ENCODE results near the gene RARA.
"Not testable (repeated sequence)": the region's sequence is repeated elsewhere in the genome, so short reads cannot be mapped to it uniquely, and the experiment has no call there.

Gene RARA

DNA sequence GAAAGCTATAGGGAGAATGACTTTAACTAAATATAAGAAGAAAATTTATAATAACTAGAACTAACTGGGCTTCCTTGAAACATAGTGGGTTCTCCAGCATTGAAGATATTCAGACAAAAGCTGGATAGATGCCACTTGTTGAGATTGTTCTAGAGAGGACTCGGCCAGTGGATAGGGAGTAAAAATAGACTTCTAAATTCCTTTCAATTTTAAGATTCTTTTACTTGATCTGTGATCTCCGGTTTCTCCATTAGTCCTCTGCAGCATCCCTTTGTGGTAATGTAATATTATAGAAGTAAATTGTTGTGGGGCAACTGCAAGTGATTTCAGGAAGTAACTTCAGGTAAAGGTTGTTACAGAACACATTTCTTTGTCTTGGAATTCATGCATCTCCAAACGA lies 10.3 kb upstream of the RARA start:
- DNase-seq: no peak

- not testable (repeated sequence) for DNase-seq
These were observed 9.7 kb upstream of the RARA start for GRCh38 chr17:40299159-40299757.

GRCh38 chr17:40301315-40301714 lies 7.7 kb upstream of the RARA start:
- DNase-seq: peak in 1 of 4 experiments; percentile 33

DNA sequence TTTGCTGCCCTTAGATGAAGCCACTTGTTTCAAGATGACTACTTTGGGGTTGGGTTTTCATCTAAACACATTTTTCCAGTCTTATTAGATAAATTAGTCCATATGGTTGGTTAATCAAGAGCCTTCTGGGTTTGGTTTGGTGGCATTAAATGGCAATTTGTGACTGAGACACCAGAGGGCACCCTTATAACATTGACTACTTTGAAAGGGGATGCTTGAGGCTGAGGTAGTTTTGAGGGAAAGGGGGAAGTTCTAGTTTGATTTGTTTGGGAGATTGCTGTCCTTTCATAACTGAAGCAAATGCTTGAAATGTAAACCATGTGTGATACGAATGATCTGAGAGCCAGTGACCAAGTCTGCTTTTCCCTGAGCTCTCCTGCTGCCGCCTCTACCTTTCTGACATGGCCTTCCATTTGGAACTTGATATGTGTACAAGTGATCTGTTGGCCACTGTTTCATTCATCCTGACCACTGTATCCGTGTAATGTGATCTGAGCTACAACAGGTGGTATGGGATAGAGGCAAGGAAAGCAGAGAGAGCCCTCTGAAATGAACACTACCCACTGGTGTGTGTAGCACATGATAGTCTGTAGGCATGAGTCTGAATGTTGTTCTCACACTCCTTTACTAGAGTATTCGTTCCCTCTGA lies 5.8 kb upstream of the RARA start:
- DNase-seq: peak; percentile 81 to 89 (median 88)

GRCh38 chr17:40303708-40304551 lies 5.0 kb upstream of the RARA start:
- DNase-seq: peak in 2 of 4 experiments; percentile 52 to 59

GRCh38 chr17:40304552-40304863 lies 4.5 kb upstream of the RARA start:
- DNase-seq: not testable (repeated sequence)

DNA sequence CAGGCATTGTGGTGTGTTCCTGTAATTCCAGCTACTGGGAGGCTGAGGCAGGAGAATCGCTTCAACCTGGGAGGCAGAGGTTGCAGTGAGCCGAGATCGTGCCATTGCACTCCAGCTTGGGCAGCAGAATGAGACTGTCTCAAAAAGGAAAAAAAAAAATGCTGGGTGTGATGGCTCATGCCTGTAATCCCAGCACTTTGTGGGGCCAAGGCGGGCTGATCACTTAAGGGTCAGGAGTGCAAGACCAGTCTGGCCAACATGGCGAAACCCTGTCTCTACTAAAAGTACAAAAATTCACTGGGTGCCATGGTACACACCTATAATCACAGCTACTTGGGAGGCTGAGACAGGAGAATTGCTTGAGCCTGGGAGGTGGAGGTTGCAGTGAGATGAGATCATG lies 4.1 kb upstream of the RARA start:
- not testable (repeated sequence) for DNase-seq

DNA sequence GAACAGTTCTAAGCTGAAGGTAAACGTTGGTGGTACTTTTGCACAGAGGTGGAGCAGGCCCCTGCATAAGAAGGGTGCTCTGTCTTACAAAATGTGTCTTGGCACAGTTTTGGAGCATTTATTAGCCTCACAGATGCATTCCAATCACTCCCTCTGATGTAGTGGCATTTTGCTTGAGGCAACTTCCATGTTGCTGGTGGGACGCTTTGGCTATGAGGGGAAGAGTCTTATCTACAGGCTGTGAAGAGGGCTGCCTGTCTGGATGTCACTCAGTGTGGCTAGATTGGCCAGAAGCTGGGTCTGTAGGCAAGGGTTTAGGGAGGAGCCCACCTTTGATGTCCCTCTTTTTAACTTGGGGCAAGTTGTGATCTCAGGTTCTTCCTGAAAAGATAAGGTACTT lies 2.6 kb upstream of the RARA start:
- no peak for DNase-seq

DNA sequence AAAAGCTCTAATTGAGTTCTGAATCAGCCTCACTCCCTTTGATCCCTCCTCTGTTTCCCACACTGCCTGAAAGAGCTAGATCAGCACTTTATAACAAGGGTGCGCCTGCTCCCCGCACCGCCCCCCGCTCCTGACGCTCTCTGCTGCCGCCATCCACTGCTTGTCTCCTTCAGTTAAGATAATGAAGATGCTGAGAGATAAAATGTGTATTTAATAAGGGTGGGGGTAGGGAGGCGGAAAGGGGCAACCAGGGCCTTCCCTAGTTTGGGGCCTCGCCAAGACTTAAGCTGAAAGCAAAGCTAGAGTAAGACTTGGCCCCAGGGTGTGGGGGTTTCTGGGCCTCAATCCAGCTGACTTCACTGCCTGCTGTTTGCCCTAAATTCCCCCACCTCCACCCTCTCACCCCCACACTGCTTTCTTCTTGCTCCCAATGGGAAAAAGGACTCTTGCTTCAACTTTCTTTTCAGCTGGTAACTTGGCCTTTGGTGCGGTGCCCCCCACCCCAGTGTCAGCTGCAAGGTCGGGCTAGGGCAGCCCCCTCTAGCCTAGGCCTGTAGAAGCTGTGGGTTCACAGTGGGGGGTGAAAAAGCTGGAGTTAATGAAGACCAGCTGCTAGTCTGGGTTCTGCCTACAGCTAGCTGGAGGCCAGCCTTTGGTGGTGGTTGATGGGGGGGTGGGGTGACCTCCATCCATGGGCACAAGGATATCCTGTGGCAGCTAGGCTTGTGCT lies 1.8 kb upstream of the RARA start:
- peak in 3 of 4 experiments; percentile 65 to 76 (median 68) for DNase-seq

DNA sequence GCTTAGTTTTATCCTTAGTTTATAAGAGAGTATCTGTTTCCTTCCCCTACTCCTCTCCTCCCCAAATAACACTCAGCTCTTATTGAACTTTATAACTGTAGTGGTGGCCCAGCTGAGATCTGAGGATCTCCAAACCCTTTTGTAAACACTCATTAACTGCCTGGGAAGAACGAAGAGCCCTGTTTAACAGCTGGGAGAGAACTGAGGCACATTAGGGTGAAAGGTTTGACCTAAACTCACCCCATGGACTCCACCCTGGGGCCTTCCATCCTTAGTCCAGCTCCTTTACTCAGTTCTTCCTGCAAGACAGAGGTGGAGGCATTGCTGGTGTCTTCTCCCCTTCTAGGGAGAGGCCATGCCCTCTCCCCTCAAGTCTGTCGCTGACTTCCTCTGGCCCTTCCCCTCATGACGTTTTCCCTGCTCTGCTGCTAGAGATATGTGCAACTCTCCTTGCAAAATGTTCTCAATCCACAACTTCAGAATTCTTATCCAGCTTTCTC lies 1.2 kb upstream of the RARA start:
- DNase-seq: peak; percentile 66 to 84 (median 82)

DNA sequence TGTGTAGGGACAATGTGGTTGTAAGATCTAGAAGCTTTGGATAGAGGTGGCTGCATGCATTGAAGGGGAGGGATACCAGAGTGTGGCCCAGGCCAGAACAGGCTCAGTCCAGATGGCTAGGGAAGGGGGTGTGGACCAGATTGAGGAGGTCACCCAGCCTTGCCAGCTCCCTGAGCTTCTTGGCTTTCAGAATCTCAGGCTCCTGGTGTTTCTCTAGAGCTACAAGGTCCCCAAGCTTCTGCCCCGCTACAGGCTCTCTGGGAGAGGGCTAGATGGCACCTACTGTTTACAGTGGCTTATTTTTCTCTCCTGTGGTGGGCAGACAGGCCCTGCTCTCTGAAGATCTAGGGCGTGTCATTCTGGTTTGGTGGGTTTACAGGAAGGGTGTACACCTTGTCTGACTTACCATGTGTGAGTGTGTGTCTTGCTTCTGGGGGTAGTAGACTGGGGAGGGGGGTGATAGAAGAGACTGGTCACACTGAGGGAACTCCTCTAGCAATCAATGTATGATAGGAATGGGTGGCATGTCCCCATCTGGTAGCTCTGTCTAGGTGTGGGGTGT lies 1.1 kb downstream of the RARA start:
- DNase-seq: no peak

DNA sequence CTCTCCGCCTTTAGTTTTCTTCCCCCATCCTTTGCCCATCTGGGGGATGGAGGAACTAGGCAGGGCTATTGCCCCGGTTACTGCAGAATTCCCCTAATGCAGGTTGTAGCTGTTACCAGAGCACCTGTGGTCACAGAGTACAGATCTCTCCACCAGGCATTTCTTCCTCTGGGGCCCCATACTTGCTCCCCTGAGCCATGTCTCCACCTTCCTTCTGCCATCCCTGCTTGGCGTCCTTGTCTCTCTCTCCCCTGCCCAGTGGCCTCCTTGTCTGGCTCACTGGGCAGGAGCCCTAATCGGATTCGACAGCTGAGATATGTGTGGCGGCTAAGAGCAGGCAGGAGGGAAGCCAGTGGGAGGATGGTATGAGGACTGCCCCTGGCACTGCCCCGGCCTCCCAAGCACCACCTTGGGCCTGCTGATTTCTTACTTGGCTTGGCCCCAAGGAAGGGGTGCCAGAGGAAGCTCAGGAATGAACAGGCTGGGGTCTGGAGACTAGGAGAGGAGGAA lies 2.0 kb downstream of the RARA start:
- no peak for DNase-seq

GRCh38 chr17:40311575-40311974 lies 2.6 kb downstream of the RARA start:
- DNase-seq: peak in 2 of 4 experiments; percentile 44 to 62

GRCh38 chr17:40312131-40312731 lies 3.3 kb downstream of the RARA start:
- DNase-seq: peak in 3 of 4 experiments; percentile 57 to 61 (median 59)

- no peak for DNase-seq
These were observed 4.1 kb downstream of the RARA start for GRCh38 chr17:40312893-40313667.

DNA sequence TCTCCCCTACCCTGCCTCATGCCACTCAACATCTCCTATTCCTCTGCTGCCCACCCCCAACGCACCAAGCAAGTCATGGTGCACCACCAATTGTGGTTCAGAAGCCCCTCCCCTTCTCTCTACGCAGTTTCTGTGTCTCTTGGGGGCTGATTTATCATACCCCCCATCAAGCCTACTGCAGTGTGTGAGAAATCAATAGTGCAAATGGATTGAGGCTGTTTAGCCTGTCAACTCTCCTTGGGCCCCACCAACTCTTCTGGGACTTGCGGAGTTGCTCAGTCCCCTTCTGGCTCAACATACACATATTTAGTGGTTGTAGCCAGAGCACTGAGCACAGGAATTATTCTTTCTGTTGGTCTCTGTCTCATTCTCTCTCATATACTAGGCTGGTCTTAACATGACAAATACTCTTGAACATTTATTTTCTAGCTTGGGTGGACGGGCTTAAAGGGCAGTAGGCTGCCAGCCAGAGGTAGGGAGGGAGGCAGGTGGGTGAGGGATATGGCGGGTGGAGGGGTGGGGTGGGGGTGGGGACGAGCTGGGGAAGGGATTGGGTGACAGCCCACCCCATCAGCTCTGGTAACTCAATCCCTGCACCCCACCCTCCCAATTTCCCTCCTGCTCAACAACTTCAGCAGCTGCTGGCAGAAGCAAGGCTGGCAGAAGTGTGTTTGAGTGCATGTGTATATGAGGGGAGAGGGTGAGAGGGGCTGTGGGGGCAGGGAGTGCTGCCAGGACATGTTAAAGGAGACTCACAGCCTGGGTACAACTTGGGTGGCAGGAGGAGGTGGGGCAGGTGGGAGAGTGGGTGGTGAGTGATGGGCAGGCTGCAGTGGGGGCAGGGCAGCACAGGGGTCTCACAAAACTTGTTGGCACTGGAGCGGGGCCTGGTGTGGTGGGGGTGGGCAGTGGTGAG lies 4.9 kb downstream of the RARA start:
- no peak for DNase-seq

DNA sequence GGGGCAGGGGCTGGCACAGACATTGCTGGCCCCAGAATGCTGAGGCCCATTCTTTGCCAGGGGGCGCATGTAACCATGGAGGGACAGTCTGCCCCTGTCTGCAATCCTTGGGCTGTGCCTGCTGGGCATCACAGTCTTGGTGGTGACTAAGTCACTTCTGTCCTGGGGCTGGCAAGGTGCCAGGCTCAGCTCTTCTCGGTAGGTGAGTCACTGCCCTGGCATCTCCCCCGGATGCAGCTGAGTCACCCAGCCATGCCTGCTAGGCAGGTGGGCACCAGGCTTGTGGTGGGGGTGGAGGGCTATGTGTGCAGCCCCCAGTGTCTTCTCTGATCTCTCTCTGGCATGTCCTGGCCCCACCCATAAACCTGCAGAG lies 5.6 kb downstream of the RARA start:
- DNase-seq: peak; percentile 88 to 95 (median 92)

DNA sequence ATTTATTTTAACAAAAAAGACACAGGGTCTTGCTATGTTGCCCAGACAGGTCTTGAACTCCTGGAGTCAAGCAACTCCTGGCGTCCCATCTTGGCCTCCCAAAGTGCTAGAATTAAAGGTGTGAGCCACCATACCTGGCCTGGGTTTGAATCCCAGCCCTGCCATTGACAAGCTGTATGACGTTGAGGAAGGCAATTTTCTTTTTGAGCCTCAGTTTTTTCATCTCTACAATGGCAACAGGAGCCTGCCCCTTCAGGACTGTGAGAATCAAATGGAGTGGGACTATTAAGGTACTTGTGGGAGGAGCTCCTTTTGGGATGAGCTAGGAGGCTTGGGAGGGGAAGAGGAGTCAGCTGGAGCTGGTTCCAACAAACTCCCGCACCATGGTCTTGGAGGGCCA lies 6.2 kb downstream of the RARA start:
- DNase-seq: no peak

DNA sequence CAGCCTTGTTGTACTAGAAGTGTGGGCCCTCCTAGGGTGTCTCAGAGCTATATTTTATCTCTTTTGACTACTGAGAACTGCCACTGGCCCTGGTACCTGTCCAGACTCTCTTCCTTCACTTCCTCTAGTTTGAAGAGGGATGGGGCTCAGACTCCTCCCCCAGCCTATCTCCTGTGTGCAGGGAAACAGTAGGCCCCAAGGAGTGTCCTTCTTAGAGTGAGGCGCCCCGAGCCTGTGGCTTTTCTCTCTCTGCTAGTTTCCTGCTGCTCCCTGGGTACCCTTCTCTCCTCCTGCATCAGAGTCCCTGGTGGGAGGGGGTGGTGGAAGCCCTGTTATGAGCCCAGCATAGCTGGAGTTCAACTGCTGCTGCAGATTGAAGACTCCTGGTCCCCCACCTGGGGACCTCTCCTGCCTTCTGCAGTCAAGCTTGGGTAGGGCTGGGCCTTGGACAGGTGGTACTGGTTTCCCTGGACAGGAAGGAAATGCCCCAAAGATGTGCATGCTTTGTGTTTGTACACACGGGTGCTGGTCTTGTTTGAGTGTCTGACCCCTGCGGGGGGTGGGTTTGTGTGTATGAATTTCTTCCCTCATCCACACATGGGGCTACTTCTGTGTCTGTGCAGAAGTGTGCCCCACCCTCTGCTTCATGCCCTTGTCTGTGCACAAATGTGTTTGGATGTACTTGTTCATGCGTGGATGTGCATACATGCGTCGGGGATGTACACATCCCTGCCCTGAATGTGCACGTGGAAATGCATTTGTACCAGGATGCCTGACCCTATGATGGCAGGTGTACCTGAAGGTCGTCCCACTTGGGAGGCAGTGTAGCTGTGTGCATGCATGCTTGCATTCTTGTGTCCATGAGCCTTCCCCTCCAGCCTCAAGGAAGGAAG lies 6.9 kb downstream of the RARA start:
- DNase-seq: no peak

Measured in suppressor macrophage (primary cell).